ENCODE measurements around the gene FRMD4A.

DNA sequence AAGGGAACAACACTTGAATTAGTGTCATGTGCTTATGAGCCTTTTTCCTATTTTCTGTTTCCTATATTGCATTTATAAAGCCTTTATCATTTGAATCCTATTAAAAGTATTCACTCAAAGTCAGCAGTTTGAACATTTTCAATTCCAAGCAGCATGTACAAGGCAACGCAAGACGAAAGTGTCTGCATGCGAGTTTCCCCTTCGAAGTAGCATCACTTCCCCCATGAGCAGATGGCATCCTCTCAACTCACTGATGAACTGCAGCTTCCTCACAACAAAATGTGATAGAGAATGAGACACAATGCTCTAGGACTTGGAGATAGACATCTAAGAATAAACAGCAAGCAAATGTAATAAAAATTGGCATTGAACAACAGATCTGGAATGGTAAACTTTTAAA is 473.3 kb downstream of the FRMD4A start:
- TF ChIP-seq, protein P1, sequence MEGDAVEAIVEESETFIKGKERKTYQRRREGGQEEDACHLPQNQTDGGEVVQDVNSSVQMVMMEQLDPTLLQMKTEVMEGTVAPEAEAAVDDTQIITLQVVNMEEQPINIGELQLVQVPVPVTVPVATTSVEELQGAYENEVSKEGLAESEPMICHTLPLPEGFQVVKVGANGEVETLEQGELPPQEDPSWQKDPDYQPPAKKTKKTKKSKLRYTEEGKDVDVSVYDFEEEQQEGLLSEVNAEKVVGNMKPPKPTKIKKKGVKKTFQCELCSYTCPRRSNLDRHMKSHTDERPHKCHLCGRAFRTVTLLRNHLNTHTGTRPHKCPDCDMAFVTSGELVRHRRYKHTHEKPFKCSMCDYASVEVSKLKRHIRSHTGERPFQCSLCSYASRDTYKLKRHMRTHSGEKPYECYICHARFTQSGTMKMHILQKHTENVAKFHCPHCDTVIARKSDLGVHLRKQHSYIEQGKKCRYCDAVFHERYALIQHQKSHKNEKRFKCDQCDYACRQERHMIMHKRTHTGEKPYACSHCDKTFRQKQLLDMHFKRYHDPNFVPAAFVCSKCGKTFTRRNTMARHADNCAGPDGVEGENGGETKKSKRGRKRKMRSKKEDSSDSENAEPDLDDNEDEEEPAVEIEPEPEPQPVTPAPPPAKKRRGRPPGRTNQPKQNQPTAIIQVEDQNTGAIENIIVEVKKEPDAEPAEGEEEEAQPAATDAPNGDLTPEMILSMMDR (conservative IDR thresholded peaks at IDR 0.05 in 1 of 2, IDR thresholded peaks at IDR 0.05 in 1 of 2; ENCODE audit: extremely low read depth in 1 of 2, insufficient read depth in 1 of 2, low read depth in 1 of 2, low read length in 2 of 2): no peak
- TF ChIP-seq EZH2 (IDR thresholded peaks at IDR 0.05; ENCODE audit: borderline replicate concordance, low read length): no peak
